BJ (cell line): ENCODE data around the gene SPRY4. TPM values are rescaled to one million over a fixed set of nuclear protein-coding genes. Genes with fewer than 3 reads are reported as not detected.
A peak's percentile ranks its signal among the peaks of the same experiment; 100 is the strongest.

Experiments
- CTCF ChIA-PET: fragments of 350-600 bp; formaldehyde crosslinking; extraction: SDS; loops from one replicate; lab custom pipeline; 2021; ENCODE audit warnings: antibody characterized with exemption, inconsistent platforms; lab: Yijun Ruan, JAX
- POLR2A ChIA-PET: fragments of 300-600 bp; sonication (Branson Sonifier 250); formaldehyde crosslinking; extraction: SDS; loops from one replicate; lab custom pipeline; 2021; ENCODE audit warnings: antibody characterized with exemption; lab: Charles Lee
- DNase-seq: peaks from one replicate; pipeline ENCODE4 v3.0.0-alpha.2; 2011; ENCODE audit warnings: low read depth
- H3K27me3 ChIP-seq: 2 replicates; pipeline ENCODE4 v1.6.0; 2011; ENCODE audit warnings: low read length; ENCODE audit not compliant: control insufficient read depth, insufficient read depth
- H3K36me3 ChIP-seq: 2 replicates; pipeline ENCODE4 v1.5.1; 2011; ENCODE audit warnings: low read length; ENCODE audit not compliant: control insufficient read depth, insufficient read depth
- H3K4me3 ChIP-seq: 2 replicates; pipeline ENCODE4 v1.5.1; 2011; ENCODE audit warnings: low read depth, mild to moderate bottlenecking, control low read depth, low read length
- polyA plus RNA-seq: library from polyadenylated mRNA; depleted of rRNA; stranded (reverse); fragments of >200 nt; gene quantifications from 2 replicates; pipeline ENCODE4 v1.2.3, GENCODE V29; 2011
- TF ChIP-seq, protein P1 (sequence below): IDR thresholded peaks from 2 replicates; pipeline ENCODE4 v1.5.1; 2011; ENCODE audit warnings: low read depth, mild to moderate bottlenecking, control low read depth, inconsistent platforms, low read length, moderate library complexity; ENCODE audit not compliant: insufficient read depth

The SPRY4 gene
- polyA plus RNA-seq, 1 experiment, result 13.0 TPM

DNA sequence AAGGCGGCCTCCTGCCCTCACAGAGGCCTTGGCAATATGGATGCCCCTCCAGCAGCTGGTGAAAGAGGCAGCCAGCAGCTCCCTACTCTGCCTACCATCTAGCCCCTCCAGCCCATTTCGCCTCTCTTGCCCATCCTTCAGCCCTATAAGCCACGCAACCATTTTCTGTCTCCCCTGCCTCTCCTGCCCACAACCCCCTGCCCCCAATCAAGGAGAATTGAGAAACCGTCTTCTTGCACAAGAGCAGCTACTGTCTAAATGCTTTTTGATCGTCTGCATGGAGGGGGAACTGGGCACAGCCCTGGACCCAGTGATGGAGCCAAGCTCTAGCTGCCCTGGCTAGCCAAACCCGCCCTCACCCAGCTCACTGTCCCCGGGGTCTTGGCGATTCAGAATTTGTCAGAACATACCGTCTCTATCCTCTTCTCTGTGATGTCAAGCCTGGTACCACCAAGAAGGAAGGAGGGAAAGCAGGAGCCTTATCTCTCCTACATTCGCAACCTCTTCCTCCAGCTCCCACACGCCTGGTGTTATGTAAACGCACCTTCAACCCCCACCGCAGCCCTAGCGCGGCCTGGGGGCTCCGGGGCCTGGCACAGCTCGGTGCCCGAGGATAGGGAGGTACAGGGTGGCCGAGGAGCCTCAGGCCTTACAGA lies 1.2 kb downstream of the SPRY4 start:
- Histone ChIP-seq H3K27me3 (no peaks in the 10 kb centered on the region), H3K36me3 (no peaks in the 10 kb centered on the region), H3K4me3 (peak overlapping the region; percentile 93)
- ChIA-PET CTCF (interaction anchor here (0.5 to 3.0 kb wide), 8 partner anchors 8 to 228 kb away, joined by 3 to 13 read pairs (median 4); no protein-coding TSS in a partner anchor), POLR2A (no interaction called here)
- DNase-seq, result no peak
- TF ChIP-seq, protein P1, sequence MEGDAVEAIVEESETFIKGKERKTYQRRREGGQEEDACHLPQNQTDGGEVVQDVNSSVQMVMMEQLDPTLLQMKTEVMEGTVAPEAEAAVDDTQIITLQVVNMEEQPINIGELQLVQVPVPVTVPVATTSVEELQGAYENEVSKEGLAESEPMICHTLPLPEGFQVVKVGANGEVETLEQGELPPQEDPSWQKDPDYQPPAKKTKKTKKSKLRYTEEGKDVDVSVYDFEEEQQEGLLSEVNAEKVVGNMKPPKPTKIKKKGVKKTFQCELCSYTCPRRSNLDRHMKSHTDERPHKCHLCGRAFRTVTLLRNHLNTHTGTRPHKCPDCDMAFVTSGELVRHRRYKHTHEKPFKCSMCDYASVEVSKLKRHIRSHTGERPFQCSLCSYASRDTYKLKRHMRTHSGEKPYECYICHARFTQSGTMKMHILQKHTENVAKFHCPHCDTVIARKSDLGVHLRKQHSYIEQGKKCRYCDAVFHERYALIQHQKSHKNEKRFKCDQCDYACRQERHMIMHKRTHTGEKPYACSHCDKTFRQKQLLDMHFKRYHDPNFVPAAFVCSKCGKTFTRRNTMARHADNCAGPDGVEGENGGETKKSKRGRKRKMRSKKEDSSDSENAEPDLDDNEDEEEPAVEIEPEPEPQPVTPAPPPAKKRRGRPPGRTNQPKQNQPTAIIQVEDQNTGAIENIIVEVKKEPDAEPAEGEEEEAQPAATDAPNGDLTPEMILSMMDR, result no peak

DNA sequence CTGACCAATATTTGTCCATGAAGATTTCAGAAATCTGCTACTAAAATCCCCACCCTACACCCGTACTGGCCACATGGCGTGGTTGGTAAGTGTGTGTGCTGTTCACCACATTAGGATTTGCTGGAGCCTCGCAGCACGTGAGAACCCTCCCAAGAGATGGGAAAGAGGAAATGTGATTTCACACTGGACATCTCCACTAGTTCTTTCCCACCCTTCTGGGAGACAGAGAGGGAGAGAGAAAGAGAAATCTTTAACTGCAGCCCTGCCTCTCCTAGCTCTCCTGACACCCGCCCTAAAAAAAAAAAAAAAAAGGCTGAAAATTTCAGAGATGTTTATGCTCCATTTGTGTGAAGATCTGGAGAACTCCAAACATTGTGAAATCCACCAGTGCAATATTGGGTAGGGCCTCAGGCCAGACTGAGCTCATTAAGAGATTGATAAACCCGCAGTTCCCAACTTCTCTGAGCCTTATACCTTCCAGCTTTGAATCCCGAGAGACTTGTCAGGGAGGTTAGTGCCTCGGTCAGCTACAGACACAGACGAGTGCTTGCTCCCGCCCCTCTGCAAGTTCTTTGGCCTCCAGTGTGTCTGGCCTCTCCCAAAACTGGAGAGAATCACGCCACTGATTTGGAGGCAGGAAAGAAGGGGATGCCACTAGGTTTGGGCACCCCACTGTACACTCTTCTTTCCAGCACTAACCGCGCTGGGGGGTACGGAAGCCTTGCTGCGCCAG lies 1.9 kb downstream of the SPRY4 start:
- no peaks in the 10 kb centered on the region for H3K27me3 ChIP-seq
- CTCF ChIA-PET, result interaction anchor here (0.5 to 3.0 kb wide), 7 partner anchors 23 to 229 kb away, joined by 3 to 13 read pairs (median 4); no protein-coding TSS in a partner anchor
- DNase-seq, result no peak
- POLR2A ChIA-PET, result no interaction called here
- TF ChIP-seq, protein P1, result no peak
- H3K36me3 ChIP-seq, result no peaks in the 10 kb centered on the region
- peak overlapping the region; percentile 93 for H3K4me3 ChIP-seq

DNA sequence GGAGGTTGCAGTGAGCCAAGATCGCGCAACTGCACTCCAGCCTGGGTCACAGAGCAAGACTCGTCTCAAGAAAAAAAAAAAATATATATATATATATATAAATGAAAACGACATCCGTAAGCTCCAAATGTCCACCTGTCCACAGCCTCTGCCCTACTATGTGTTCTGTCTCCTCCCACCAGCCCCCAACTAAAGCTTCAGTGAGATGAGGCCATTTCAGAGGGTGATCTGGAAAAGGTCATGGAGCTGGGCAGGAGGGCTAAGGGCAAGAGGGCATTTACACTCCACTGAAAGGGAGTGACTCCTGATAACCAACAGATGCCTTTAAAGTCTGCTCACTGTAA lies 2.4 kb downstream of the SPRY4 start:
- CTCF ChIA-PET, result interaction anchor here (1.0 to 3.0 kb wide), 4 partner anchors 23 to 229 kb away, joined by 3 to 13 read pairs (median 6); no protein-coding TSS in a partner anchor
- TF ChIP-seq, protein P1, result no peak
- Histone ChIP-seq H3K27me3 (no peaks in the 10 kb centered on the region), H3K4me3 (peak overlapping the region; percentile 93), H3K36me3 (no peaks in the 10 kb centered on the region)
- POLR2A ChIA-PET, result no interaction called here
- DNase-seq, result no peak

DNA sequence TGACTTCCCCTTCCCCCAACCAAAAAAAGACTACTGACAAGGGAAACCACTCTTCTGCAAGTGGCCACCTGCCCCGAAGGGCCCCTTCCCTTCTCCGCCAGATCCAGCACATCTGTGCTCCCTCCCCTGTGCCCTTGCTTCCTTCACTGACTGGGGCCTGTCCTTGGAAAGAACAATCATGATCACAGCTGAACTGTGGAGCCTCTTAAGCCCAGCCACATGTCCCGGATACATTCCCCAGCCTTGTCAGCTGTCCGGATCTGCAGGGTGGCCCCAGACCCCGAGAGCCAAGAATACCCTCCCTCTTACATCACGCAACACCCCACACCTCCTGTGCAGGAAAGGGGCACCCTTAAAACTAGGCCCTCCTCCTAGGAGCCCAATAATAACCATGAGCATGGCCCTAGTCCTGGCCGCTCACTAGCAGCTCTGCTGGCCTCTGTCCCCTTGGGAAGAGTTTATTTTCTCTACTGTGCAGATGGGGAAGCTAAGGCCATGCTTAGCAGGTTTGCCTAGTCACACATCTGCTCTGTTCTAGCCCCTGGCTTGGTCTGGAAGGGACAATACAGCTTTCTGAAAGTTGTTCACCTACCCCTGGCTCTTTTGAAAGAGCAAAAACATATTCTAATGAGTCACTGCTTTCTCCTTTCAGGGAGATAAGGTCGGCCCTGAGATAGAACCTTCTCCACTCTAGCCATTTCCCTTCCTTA lies 3.8 kb downstream of the SPRY4 start:
- ChIA-PET POLR2A (no interaction called here), CTCF (interaction anchor here (0.7 to 2.8 kb wide), 5 partner anchors 14 to 231 kb away, joined by 3 to 8 read pairs (median 3); no protein-coding TSS in a partner anchor)
- no peak for DNase-seq
- Histone ChIP-seq H3K36me3 (no peaks in the 10 kb centered on the region), H3K4me3 (peak overlapping the region; percentile 35), H3K27me3 (no peaks in the 10 kb centered on the region)
- TF ChIP-seq, protein P1, result no peak

DNA sequence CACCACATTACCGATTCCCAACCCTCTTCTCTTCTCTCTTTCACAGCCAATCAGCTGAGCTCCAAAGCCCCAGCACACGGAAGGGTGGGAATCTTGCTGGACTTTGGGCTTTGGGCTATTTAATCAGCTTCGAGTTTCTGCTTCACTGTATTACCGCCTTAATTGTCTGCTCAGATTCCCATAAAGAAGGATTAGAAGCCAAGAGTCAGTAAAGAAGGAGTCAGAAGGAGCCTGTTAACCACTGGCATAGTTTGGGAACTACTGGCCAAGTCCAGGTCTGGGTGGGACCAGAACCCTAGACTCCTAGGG lies 4.4 kb downstream of the SPRY4 start:
- POLR2A ChIA-PET, result no interaction called here

More for the DNA sequence above, 4.4 kb downstream of the SPRY4 start:
- H3K4me3 ChIP-seq, result peak overlapping the region; percentile 35
- CTCF ChIA-PET, result interaction anchor here (0.9 to 1.0 kb wide), 2 partner anchors 13 to 27 kb away, joined by 3 to 5 read pairs; no protein-coding TSS in a partner anchor
- no peaks in the 10 kb centered on the region for H3K36me3 ChIP-seq
- TF ChIP-seq, protein P1, result no peak
- no peak for DNase-seq
- no peaks in the 10 kb centered on the region for H3K27me3 ChIP-seq
